HepG2 (cell line): ENCODE data around the gene SF3B2. TPM values are rescaled to one million over a fixed set of nuclear protein-coding genes. Genes with fewer than 3 reads are reported as not detected.
"Not testable (repeated sequence)": the region's sequence is repeated elsewhere in the genome, so short reads cannot be mapped to it uniquely, and the experiment has no call there.

Experiments used
- ATAC-seq: fragments of 200-7000 bp; cut with Tn5 transposase; 3 replicates; pipeline ENCODE4 v1.9.1; 2020; ENCODE audit warnings: mild to moderate bottlenecking, moderate library complexity
- BruUV-seq: library from RNA; stranded (reverse); fragments of 400-500 nt; replicated peaks from 2 replicates; lab custom pipeline; 2021; lab: Mats Ljungman, UMichigan
- CTCF ChIA-PET: fragments of 300-600 bp; formaldehyde crosslinking; extraction: SDS; loops from one replicate; lab custom pipeline; 2021; ENCODE audit warnings: low total read pairs, inconsistent platforms, low intra/inter-chr PET ratio; lab: Yijun Ruan, JAX
- POLR2A ChIA-PET: fragments of 350-600 bp; sonication (Branson Sonifier 250); formaldehyde crosslinking; loops from one replicate; lab custom pipeline; 2020; ENCODE audit warnings: antibody characterized with exemption, inconsistent platforms; lab: Yijun Ruan, JAX
- DNase-seq: peaks from one replicate; pipeline ENCODE4 v3.0.0-alpha.2; 2015; ENCODE audit warnings: low spot score
- FAIRE-seq: peaks from 3 replicates; lab custom pipeline; 2011; peaks lifted over from hg19 to GRCh38; lab: Jason Lieb, UNC
- H2AFZ ChIP-seq: one replicate; pipeline ENCODE4 v1.6.1; 2011; ENCODE audit warnings: low read length, inconsistent platforms
- H3K27ac ChIP-seq: fragments of 300-600 bp; 3 replicates; pipeline ENCODE4 v1.8.0; 2011; ENCODE audit warnings: mixed run types, mild to moderate bottlenecking, mixed read lengths, low read length, inconsistent platforms; ENCODE audit not compliant: insufficient read depth; ENCODE audit errors: extremely low read length
- H3K27me3 ChIP-seq, 2 experiments: fragments of 200-600 bp in 1 of 2; 2 replicates in 1 of 2; 3 replicates in 1 of 2; pipeline versions ENCODE4 v1.6.0 to v1.8.0; 2011; ENCODE audit warnings: low read length in 2 of 2, mild to moderate bottlenecking in 2 of 2, moderate library complexity in 2 of 2, inconsistent platforms in 1 of 2; ENCODE audit not compliant: insufficient read depth in 2 of 2, control insufficient read depth in 1 of 2
- H3K36me3 ChIP-seq, 2 experiments: fragments of 200-600 bp in 1 of 2; replicated peaks in 1 of 2; 2 replicates in 1 of 2; 3 replicates in 1 of 2; pipeline versions ENCODE4 v1.5.1 to v1.8.0; 2011; ENCODE audit warnings: low read length in 2 of 2, inconsistent platforms in 1 of 2; ENCODE audit not compliant: insufficient read depth in 2 of 2, control insufficient read depth in 1 of 2
- H3K4me1 ChIP-seq: 2 replicates; pipeline ENCODE4 v1.5.1; 2012; ENCODE audit warnings: low read length, inconsistent platforms; ENCODE audit not compliant: insufficient read depth
- H3K4me2 ChIP-seq: 2 replicates; pipeline ENCODE4 v1.6.0; 2011; ENCODE audit warnings: low read depth, low read length, inconsistent platforms
- H3K4me3 ChIP-seq, 3 experiments: fragments of 200-600 bp in 1 of 3; sonication (generic), shearing (Covaris generic) in 1 of 3; replicated peaks in 1 of 3; 2 replicates each; pipeline ENCODE4 v1.5.1; 2011 to 2016; ENCODE audit warnings: low read length in 3 of 3, inconsistent platforms in 2 of 3, low read depth in 2 of 3, mild to moderate bottlenecking in 2 of 3, control low read depth in 1 of 3, mixed read lengths in 1 of 3; ENCODE audit not compliant: insufficient read depth in 1 of 3
- H3K79me2 ChIP-seq: one replicate; pipeline ENCODE4 v1.6.1; 2011; ENCODE audit warnings: low read length, inconsistent platforms; ENCODE audit not compliant: insufficient read depth
- H3K9ac ChIP-seq: 2 replicates; pipeline ENCODE4 v1.6.0; 2011; ENCODE audit warnings: mild to moderate bottlenecking, low read depth, low read length, inconsistent platforms; ENCODE audit not compliant: insufficient read depth
- H3K9me3 ChIP-seq: 2 replicates; pipeline ENCODE4 v1.5.1; 2012; ENCODE audit warnings: mild to moderate bottlenecking, low read length
- H4K20me1 ChIP-seq: 2 replicates; pipeline ENCODE4 v1.6.0; 2011; ENCODE audit warnings: inconsistent platforms, mild to moderate bottlenecking, low read length, moderate library complexity; ENCODE audit not compliant: insufficient read depth
- ZNF256 ChIP-seq: sonication (generic); formaldehyde crosslinking; conservative IDR thresholded peaks from 2 replicates; pipeline ENCODE4 v1.4.0; 2020; ENCODE audit warnings: missing genetic modification reagents
- WGBS: methylation state at CpG from one replicate; pipeline ENCODE4 v1.1.6; 2017; ENCODE audit warnings: low lambda C conversion rate; 5-methylcytosine and 5-hydroxymethylcytosine counted together
- in situ Hi-C: cut with HindIII; loops from 2 replicates; pipeline ENCODE4 v1.10.0; 2017; ENCODE audit warnings: low pct_unique_long_range_greater_than_20kb; ENCODE audit not compliant: extremely low pct_ligation_motif_present
- intact Hi-C: fragments of 100-400 bp; cut with micrococcal nuclease; formaldehyde crosslinking; loops from one replicate; pipeline ENCODE4 v1.10.0; 2022; ENCODE audit not compliant: unreplicated experiment
- polyA plus RNA-seq, 8 experiments: library from polyadenylated mRNA; depleted of rRNA in 3 of 8; stranded (reverse) in 7 of 8; unstranded in 1 of 8; fragments of >200 nt; fragmentation: Illumina TruSeq in 4 of 8; extraction: Trizol in 4 of 8; gene quantifications; 2 replicates each; pipeline versions ENCODE4 v1.2.1 to v1.2.3, GENCODE V29; 2011 to 2016; ENCODE audit warnings: low read depth in 4 of 8, missing spikeins in 1 of 8, mixed read lengths in 1 of 8; ENCODE audit not compliant: insufficient read depth in 1 of 8
- total RNA-seq, 5 experiments: library from RNA; depleted of rRNA; stranded (reverse); fragments of >200 nt; fragmentation: Illumina TruSeq; extraction: Trizol; gene quantifications; 2 replicates each; pipeline ENCODE4 v1.2.3, GENCODE V29; 2016; ENCODE audit warnings: low read depth in 1 of 5
- TF ChIP-seq, protein P1 (sequence below): sonication (generic); formaldehyde crosslinking; IDR thresholded peaks from 2 replicates; pipeline ENCODE4 v1.9.0; 2022; ENCODE audit warnings: missing genetic modification reagents, mild to moderate bottlenecking, borderline replicate concordance

SF3B2 gene
- total and polyA plus RNA-seq, 2 of the 13 experiments (the other 11 are each of a cell fraction or from before 2014, with no cell fraction given): 70.4 to 153 TPM

- DNase-seq (no peak), ATAC-seq (peak; percentile 10; the same call in 1 of the 3 replicates), FAIRE-seq (no peak)
- TF ChIP-seq, protein P1, sequence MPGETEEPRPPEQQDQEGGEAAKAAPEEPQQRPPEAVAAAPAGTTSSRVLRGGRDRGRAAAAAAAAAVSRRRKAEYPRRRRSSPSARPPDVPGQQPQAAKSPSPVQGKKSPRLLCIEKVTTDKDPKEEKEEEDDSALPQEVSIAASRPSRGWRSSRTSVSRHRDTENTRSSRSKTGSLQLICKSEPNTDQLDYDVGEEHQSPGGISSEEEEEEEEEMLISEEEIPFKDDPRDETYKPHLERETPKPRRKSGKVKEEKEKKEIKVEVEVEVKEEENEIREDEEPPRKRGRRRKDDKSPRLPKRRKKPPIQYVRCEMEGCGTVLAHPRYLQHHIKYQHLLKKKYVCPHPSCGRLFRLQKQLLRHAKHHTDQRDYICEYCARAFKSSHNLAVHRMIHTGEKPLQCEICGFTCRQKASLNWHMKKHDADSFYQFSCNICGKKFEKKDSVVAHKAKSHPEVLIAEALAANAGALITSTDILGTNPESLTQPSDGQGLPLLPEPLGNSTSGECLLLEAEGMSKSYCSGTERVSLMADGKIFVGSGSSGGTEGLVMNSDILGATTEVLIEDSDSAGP: peak; percentile 84
- TF ChIP-seq ZNF256 (CRISPR knock-in tag): no peak
- in situ Hi-C loops (no loop called here), intact Hi-C loops (no loop called here)
- no TSS peak for BruUV-seq
- Histone ChIP-seq H2AFZ (peak overlapping the region; percentile 69), H3K9me3 (no peaks in the 10 kb centered on the region), H3K4me1 (peaks cover 24% of the 10 kb centered on the region; the same call in 1 of the 2 replicates), H3K4me2 (peak overlapping the region; percentile 49), H3K27ac (no peak overlapping the region), H4K20me1 (no peaks in the 10 kb centered on the region), H3K9ac (no peak overlapping the region), H3K79me2 (peaks cover 2% of the 10 kb centered on the region), H3K36me3 (peaks cover 1 to 7% of the 10 kb centered on the region in 2 experiments; a peak in 3 of 5 replicates), H3K27me3 (peaks cover 6 to 30% of the 10 kb centered on the region in 2 experiments; a peak in 4 of 5 replicates), H3K4me3 (no peak overlapping the region; a peak in 1 of 6 replicates)
- ChIA-PET CTCF (no interaction called here), POLR2A (interaction anchor here (0.6 to 1.2 kb wide), 3 partner anchors 14 to 288 kb away, joined by 3 read pairs; partner anchors contain the start of gene RNASEH2C)
- WGBS: 15% methylated on average over 8 of the region's 10 CpGs
These were observed 43.6 kb upstream of the SF3B2 start for GRCh38 chr11:66008468-66009101.

DNA sequence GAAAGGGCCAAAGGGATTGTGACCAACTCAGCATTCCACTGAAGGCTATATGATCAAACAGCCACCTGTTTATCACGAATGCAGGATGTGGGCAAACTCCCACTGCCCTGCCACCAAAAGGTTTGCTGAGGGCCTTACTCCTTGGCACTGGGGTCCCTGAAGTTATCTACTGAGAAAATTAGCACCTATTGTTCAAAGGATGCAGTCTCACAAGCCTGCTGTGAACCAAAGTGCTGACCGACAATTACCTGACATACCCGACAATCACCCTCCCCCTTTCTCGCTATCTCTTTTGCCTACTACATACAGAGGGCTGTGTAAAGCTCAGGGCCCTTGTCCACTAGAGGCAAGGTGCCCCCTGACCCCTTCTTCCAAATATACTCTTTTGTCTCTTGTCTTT is 42.1 kb upstream of the SF3B2 start:
- BruUV-seq, POLR2A ChIA-PET, H3K4me3 ChIP-seq, H3K4me2 ChIP-seq, DNase-seq, FAIRE-seq, in situ Hi-C loops, H3K27ac ChIP-seq, intact Hi-C loops, H3K79me2 ChIP-seq, H4K20me1 ChIP-seq, H3K9me3 ChIP-seq, H3K36me3 ChIP-seq, H3K9ac ChIP-seq, ATAC-seq, CTCF ChIA-PET, H2AFZ ChIP-seq: not testable (repeated sequence)
- 23% methylated on average over 4 of the region's 4 CpGs for WGBS
- peaks cover 6 to 34% of the 10 kb centered on the region in 2 experiments; a peak in 4 of 5 replicates for H3K27me3 ChIP-seq
- peaks cover 14% of the 10 kb centered on the region; the same call in 1 of the 2 replicates for H3K4me1 ChIP-seq
